Measurements from ENCODE around the gene STPG4. TPM values are rescaled to one million over a fixed set of nuclear protein-coding genes. Genes with fewer than 3 reads are reported as not detected.
A peak's percentile ranks its signal among the peaks of the same experiment; 100 is the strongest.

The STPG4 gene
- total RNA-seq, 6 donors from 2014 or later: 0.40 to 1.2 (median 0.48) TPM; not detected in 2

- Histone ChIP-seq H3K9me3 (no peaks in the 10 kb centered on the region), H3K4me3 (no peak overlapping the region), H3K4me1 (peaks cover 39 to 67% (median 50%) of the 10 kb centered on the region in 4 donors), H3K36me3 (peaks cover 3 to 11% (median 3%) of the 10 kb centered on the region in 4 donors), H3K27me3 (no peaks in the 10 kb centered on the region), H3K27ac (peak overlapping the region; percentile 52 to 70 (median 62))
- ATAC-seq (ENCODE audit: low FRiP score in 2 of 2): peak in 1 of 2 donors; percentile 10
- WGBS, 2 donors: 75 to 85% methylated on average over 13 to 17 of the region's 17 CpGs
- TF ChIP-seq POLR2AphosphoS5 (IDR thresholded peaks at IDR 0.05) (peak in 1 of 2 donors; percentile 12), POLR2A (IDR thresholded peaks at IDR 0.05) (peak in 1 of 4 donors; percentile 6), CTCF (IDR thresholded peaks at IDR 0.05) (no peak), EP300 (IDR thresholded peaks at IDR 0.05) (no peak)
- DNase-seq: no peak
These were observed 115.1 kb downstream of the STPG4 start for GRCh38 chr2:47039913-47040562.

- no peak for TF ChIP-seq POLR2A (IDR thresholded peaks at IDR 0.05)
- no peak for TF ChIP-seq POLR2AphosphoS5 (IDR thresholded peaks at IDR 0.05)
- TF ChIP-seq CTCF (IDR thresholded peaks at IDR 0.05): no peak
- no peak for TF ChIP-seq EP300 (IDR thresholded peaks at IDR 0.05)
- Histone ChIP-seq H3K27me3 (no peaks in the 10 kb centered on the region), H3K27ac (peak overlapping the region; percentile 51 to 70 (median 62)), H3K4me1 (peaks cover 44 to 73% (median 56%) of the 10 kb centered on the region in 4 donors), H3K36me3 (peaks cover 3 to 11% (median 3%) of the 10 kb centered on the region in 4 donors), H3K4me3 (no peak overlapping the region), H3K9me3 (no peaks in the 10 kb centered on the region)
- 72 to 77% methylated on average over 2 of the region's 2 CpGs for WGBS, 2 donors
- DNase-seq: no peak
- no peak for ATAC-seq (ENCODE audit: low FRiP score in 2 of 2)
These were observed 115.6 kb downstream of the STPG4 start for GRCh38 chr2:47039489-47039870.

GRCh38 chr2:47038656-47039488 lies 116.2 kb downstream of the STPG4 start:
- H3K36me3 ChIP-seq: peaks cover 3 to 11% (median 3%) of the 10 kb centered on the region in 4 donors
- no peak for ATAC-seq (ENCODE audit: low FRiP score in 2 of 2)
- H3K27me3 ChIP-seq: no peaks in the 10 kb centered on the region
- no peak overlapping the region for H3K4me3 ChIP-seq
- 63 to 79% methylated on average over 8 to 9 of the region's 9 CpGs for WGBS, 2 donors
- peaks cover 50 to 77% (median 62%) of the 10 kb centered on the region in 4 donors for H3K4me1 ChIP-seq
- TF ChIP-seq EP300 (IDR thresholded peaks at IDR 0.05) (no peak), POLR2AphosphoS5 (IDR thresholded peaks at IDR 0.05) (no peak), POLR2A (IDR thresholded peaks at IDR 0.05) (no peak), CTCF (IDR thresholded peaks at IDR 0.05) (no peak)
- no peaks in the 10 kb centered on the region for H3K9me3 ChIP-seq
- no peak for DNase-seq
- H3K27ac ChIP-seq: peak overlapping the region; percentile 51 to 70 (median 62)

- Histone ChIP-seq H3K4me1 (peaks cover 57 to 77% (median 68%) of the 10 kb centered on the region in 4 donors), H3K27ac (no peak overlapping the region)
- 80 to 86% methylated on average over 9 of the region's 9 CpGs for WGBS, 2 donors
These were observed 117.4 kb downstream of the STPG4 start for GRCh38 chr2:47037678-47038077.

More at GRCh38 chr2:47037678-47038077, 117.4 kb downstream of the STPG4 start:
- ATAC-seq (ENCODE audit: low FRiP score in 2 of 2) (no peak), DNase-seq (no peak)
- Histone ChIP-seq H3K9me3 (no peaks in the 10 kb centered on the region), H3K27me3 (no peaks in the 10 kb centered on the region), H3K4me3 (no peak overlapping the region), H3K36me3 (peaks cover 3 to 11% (median 3%) of the 10 kb centered on the region in 4 donors)
- no peak for TF ChIP-seq POLR2A (IDR thresholded peaks at IDR 0.05)
- TF ChIP-seq POLR2AphosphoS5 (IDR thresholded peaks at IDR 0.05): no peak

Other genes with a start within 250 kb of the STPG4 start
- 100 to 1,000 TPM in 1 of 6 donors, 10 to 100 TPM in 5; 16.8 to 102 (median 77.5) TPM for gene MCFD2, start 239.5 kb downstream of the STPG4 start, total RNA-seq
- 100 to 1,000 TPM in 2 of 6 donors, 10 to 100 TPM in 4; 64.0 to 119 (median 80.0) TPM for gene TTC7A, start 214.1 kb downstream of the STPG4 start, total RNA-seq
- gene CALM2, start 21.2 kb upstream of the STPG4 start, total RNA-seq: 100 to 1,000 TPM; 178 to 671 (median 479) TPM
- 100 to 1,000 TPM in 3 of 6 donors, 10 to 100 TPM in 3; 57.6 to 153 (median 96.6) TPM for gene EPCAM, start 214.0 kb upstream of the STPG4 start, total RNA-seq
- gene MSH2, start 247.8 kb upstream of the STPG4 start, total RNA-seq: 10 to 100 TPM in 3 of 6 donors, 1 to 10 TPM in 3; 6.1 to 16.3 (median 10.2) TPM

All from upper lobe of left lung (tissue), 6 donors.